Activated B cell treated with CpG ODN at 0.5 μM for 24 hours (primary cell): ENCODE data around the gene ADAMTS14. TPM values are rescaled to one million over a fixed set of nuclear protein-coding genes. Genes with fewer than 3 reads are reported as not detected.

Source experiments
- ATAC-seq: fragments of 200-7000 bp; cut with Tn5 transposase; one replicate; pipeline ENCODE4 v1.10.0; 2021; ENCODE audit warnings: low read depth, mild to moderate bottlenecking, moderate library complexity
- CTCF ChIA-PET: fragments of 350-600 bp; sonication (Branson Sonifier 250); formaldehyde crosslinking; loops from one replicate; lab custom pipeline; 2021; ENCODE audit warnings: antibody characterized with exemption; lab: Charles Lee
- POLR2A ChIA-PET: fragments of 350-600 bp; sonication (Branson Sonifier 250); formaldehyde crosslinking; loops from one replicate; lab custom pipeline; 2021; ENCODE audit warnings: antibody characterized with exemption; lab: Charles Lee
- DNase-seq: peaks from one replicate; pipeline ENCODE4 v3.0.0; 2022
- H3K27ac Mint-ChIP-seq: one replicate; pipeline ENCODE4 v1.8.0; 2020; ENCODE audit warnings: mixed read lengths
- H3K27me3 Mint-ChIP-seq: one replicate; pipeline ENCODE4 v1.8.0; 2021; ENCODE audit warnings: mixed read lengths
- H3K36me3 Mint-ChIP-seq: one replicate; pipeline ENCODE4 v1.8.0; 2021; ENCODE audit warnings: low read depth, mixed read lengths
- H3K4me1 Mint-ChIP-seq: one replicate; pipeline ENCODE4 v1.8.0; 2021; ENCODE audit warnings: mixed read lengths
- H3K4me3 Mint-ChIP-seq: one replicate; pipeline ENCODE4 v1.8.0; 2020; ENCODE audit warnings: mild to moderate bottlenecking, mixed read lengths
- H3K9me3 Mint-ChIP-seq: one replicate; pipeline ENCODE4 v1.8.0; 2020; ENCODE audit warnings: mixed read lengths
- CTCF ChIP-seq: fragments of 200-600 bp; IDR thresholded peaks from one replicate; pipeline ENCODE4 v1.8.0; 2022; ENCODE audit warnings: antibody characterized with exemption, mild to moderate bottlenecking
- intact Hi-C: fragments of 100-400 bp; cut with micrococcal nuclease; formaldehyde crosslinking; loops from one replicate; pipeline ENCODE4 v1.15.1; 2024
- total RNA-seq: library from RNA; stranded (reverse); gene quantifications from 2 replicates; pipeline ENCODE4 v1.2.3, GENCODE V29; 2022

Gene ADAMTS14
- total RNA-seq, 1 donor from 2014 or later: 0.04 TPM

- no peaks in the 10 kb centered on the region for H3K4me1 Mint-ChIP-seq
- H3K4me3 Mint-ChIP-seq: no peak overlapping the region
- no peak overlapping the region for H3K27ac Mint-ChIP-seq
- no peak for TF ChIP-seq CTCF
- no peaks in the 10 kb centered on the region for H3K36me3 Mint-ChIP-seq
- intact Hi-C loops: no loop called here
- CTCF ChIA-PET: no interaction called here
- DNase-seq (no peak), ATAC-seq (no peak)
- no peaks in the 10 kb centered on the region for H3K27me3 Mint-ChIP-seq
- POLR2A ChIA-PET: no interaction called here
- no peaks in the 10 kb centered on the region for H3K9me3 Mint-ChIP-seq
Observed at GRCh38 chr10:70692043-70692603, 19.8 kb downstream of the ADAMTS14 start.

DNA sequence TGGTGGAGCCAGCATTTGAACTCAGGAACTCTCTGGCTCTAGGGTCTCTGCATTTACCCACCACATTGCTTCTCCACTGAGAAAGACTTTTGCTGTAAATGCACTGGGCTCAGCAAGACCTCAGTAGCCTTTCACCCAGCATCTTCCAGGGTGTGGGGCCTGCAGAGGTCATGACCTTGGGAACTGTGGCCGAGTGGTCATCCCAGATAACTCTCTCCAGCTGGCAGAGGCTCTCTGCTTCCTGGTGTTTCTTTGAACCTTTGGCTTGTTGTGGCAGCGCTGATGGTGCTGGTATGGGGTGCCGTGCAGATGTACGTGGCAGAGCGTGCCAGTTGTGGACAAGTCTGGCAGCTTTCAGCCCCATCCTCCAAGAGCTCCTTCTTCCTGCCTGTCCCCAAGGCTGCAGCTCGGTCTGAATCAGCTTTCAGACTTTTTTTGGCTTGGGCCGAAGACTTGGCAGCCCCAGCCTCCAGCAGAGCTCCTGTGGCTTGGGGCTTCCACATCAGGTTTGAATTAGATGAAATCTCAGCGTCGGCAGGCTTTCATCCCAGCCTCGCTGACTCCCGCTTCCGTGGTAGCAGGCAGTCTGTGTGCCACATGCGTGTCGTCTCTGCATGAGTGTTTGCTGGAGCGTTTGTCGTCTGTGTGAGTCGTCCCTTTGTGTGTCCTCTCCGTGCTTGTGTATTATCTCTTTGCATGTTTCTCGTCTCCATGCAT lies 21.5 kb downstream of the ADAMTS14 start:
- CTCF ChIA-PET: no interaction called here
- no peak for TF ChIP-seq CTCF

DNA sequence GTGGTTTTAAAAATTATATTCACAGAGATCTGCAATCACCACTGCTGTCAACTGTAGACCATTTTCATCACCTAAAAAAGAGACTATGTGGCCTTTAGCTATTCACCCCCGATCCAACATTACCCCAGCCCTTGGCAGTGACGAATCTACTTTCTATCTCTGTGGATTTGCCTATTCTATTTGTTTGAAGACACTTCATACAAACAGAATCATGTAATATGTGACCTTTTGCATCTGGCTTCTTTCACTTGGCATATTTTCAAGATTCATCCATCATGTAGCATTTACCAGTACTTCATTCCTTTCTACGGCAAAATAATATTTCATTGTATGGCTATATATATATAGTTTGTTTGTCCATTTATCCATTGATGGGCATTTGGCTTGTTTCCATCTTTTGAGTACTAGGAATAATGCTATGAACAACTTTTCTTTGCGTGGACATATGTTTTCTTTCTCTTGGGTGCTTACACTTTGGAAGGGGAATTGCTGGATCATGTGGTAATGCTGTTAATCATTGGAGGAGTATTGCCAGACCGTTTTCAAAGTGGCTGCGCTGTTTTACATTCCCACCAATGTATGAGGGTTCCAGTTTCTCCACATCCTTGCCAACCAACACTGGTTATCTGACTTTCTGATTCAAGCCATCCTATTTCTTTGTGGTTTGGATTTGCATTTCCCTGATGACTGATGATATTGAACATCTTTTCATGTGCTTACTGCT lies 22.3 kb downstream of the ADAMTS14 start:
- Mint-ChIP-seq H3K36me3 (no peaks in the 10 kb centered on the region), H3K9me3 (no peaks in the 10 kb centered on the region), H3K27me3 (no peaks in the 10 kb centered on the region), H3K4me1 (no peaks in the 10 kb centered on the region), H3K27ac (no peak overlapping the region), H3K4me3 (no peak overlapping the region)
- ChIA-PET CTCF (no interaction called here), POLR2A (no interaction called here)
- no peak for TF ChIP-seq CTCF
- ATAC-seq: no peak
- intact Hi-C loops: no loop called here
- DNase-seq: no peak

More for the DNA sequence above, 21.5 kb downstream of the ADAMTS14 start:
- ATAC-seq (no peak), DNase-seq (no peak)
- Mint-ChIP-seq H3K4me1 (no peaks in the 10 kb centered on the region), H3K9me3 (no peaks in the 10 kb centered on the region), H3K27ac (no peak overlapping the region), H3K36me3 (no peaks in the 10 kb centered on the region), H3K27me3 (no peaks in the 10 kb centered on the region), H3K4me3 (no peak overlapping the region)
- POLR2A ChIA-PET: no interaction called here
- intact Hi-C loops: no loop called here

DNA sequence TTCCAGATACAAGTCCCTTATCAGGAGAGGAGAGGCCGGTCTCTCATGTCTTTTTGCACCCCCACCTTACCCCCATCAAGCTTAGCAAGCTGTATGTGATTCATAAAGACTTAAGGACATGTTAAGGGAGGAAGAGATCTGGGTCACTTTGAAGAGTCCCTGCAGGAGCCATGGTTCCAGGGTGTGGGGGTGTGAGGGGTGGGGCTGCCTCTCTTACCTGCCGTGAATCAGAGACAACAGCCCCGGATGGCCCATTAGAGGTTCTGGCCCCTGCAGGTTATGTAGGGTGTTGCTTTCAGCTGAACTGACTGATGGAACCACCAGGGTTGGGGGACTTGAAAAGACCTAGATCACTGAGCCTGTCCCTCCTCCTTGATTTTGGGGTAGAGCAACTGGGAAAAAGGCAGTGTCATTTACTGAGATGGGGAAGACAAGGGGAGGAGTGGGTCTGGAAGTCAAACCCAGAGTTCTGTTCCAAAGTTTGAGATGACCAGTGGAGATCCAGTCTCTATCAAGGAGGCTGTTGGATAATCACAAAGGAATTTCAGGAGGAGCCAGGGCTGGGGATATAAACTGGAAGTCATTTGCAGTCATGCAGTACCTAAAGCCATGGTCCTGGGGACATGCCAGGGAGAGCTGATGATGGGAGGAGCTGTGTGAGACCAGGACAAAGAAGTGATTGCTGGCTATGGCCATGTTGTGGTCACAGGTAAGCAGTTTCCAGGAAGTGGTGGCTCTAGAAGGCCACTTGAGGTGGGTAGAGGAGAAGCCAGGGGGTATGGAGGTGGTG lies 23.1 kb downstream of the ADAMTS14 start:
- ChIA-PET POLR2A (no interaction called here), CTCF (no interaction called here)
- no peaks in the 10 kb centered on the region for H3K27me3 Mint-ChIP-seq
- no peak for DNase-seq
- H3K4me1 Mint-ChIP-seq: no peaks in the 10 kb centered on the region
- no peak for TF ChIP-seq CTCF
- no peak overlapping the region for H3K27ac Mint-ChIP-seq
- intact Hi-C loops: no loop called here
- no peaks in the 10 kb centered on the region for H3K9me3 Mint-ChIP-seq
- ATAC-seq: no peak
- no peaks in the 10 kb centered on the region for H3K36me3 Mint-ChIP-seq
- H3K4me3 Mint-ChIP-seq: no peak overlapping the region

- H3K9me3 Mint-ChIP-seq: no peaks in the 10 kb centered on the region
- no peak for ATAC-seq
- intact Hi-C loops: no loop called here
- no peak overlapping the region for H3K4me3 Mint-ChIP-seq
- H3K4me1 Mint-ChIP-seq: no peaks in the 10 kb centered on the region
- ChIA-PET CTCF (no interaction called here), POLR2A (no interaction called here)
- H3K36me3 Mint-ChIP-seq: no peaks in the 10 kb centered on the region
- TF ChIP-seq CTCF: no peak
- no peak for DNase-seq
- H3K27me3 Mint-ChIP-seq: no peaks in the 10 kb centered on the region
- H3K27ac Mint-ChIP-seq: no peak overlapping the region
Observed at GRCh38 chr10:70698211-70698610, 25.9 kb downstream of the ADAMTS14 start.
